K562 (cell line): Measurements from ENCODE around the gene MAP1LC3A. TPM values are rescaled to one million over a fixed set of nuclear protein-coding genes. Genes with fewer than 3 reads are reported as not detected.

Source experiments
- ATAC-seq: fragments of 200-7000 bp; cut with Tn5 transposase; 3 replicates; pipeline ENCODE4 v1.9.1; 2020; ENCODE audit warnings: moderate library complexity
- BruUV-seq: library from RNA; stranded (reverse); fragments of 400-500 nt; replicated peaks from 2 replicates; lab custom pipeline; 2021; lab: Mats Ljungman, UMichigan
- CTCF ChIA-PET: fragments of 300-600 bp; formaldehyde crosslinking; extraction: SDS; loops from one replicate; lab custom pipeline; 2021; ENCODE audit warnings: low intra/inter-chr PET ratio; lab: Yijun Ruan, JAX
- POLR2A ChIA-PET: fragments of 300-600, 350-650 bp; sonication (Branson Sonifier 250); formaldehyde crosslinking; extraction: SDS; loops from one replicate; lab custom pipeline; 2021; ENCODE audit warnings: antibody characterized with exemption, inconsistent platforms; lab: Yijun Ruan, JAX
- DNase-seq, 4 experiments: peaks; one replicate each; pipeline versions ENCODE4 v3.0.0 to v3.0.0-alpha.2; 2011 to 2018; ENCODE audit warnings: low spot score in 3 of 4, mixed read lengths in 3 of 4; ENCODE audit errors: extremely low read depth in 1 of 4
- FAIRE-seq: peaks from 2 replicates; lab custom pipeline; 2011; peaks lifted over from hg19 to GRCh38; lab: Jason Lieb, UNC
- H2AFZ ChIP-seq: 2 replicates; pipeline ENCODE4 v1.6.0; 2011; ENCODE audit warnings: low read depth, low read length, control low read depth, inconsistent platforms
- H3K27ac ChIP-seq: fragments of 200-600 bp; 3 replicates; pipeline ENCODE4 v1.8.0; 2011; ENCODE audit warnings: low read depth, mild to moderate bottlenecking, control low read depth, inconsistent platforms, low read length, moderate library complexity, mixed read lengths; ENCODE audit errors: extremely low read depth
- H3K27me3 ChIP-seq, 2 experiments: fragments of 300-600 bp in 1 of 2; 2 replicates in 1 of 2; 3 replicates in 1 of 2; pipeline versions ENCODE4 v1.6.0 to v1.8.0; 2011; ENCODE audit warnings: inconsistent platforms in 2 of 2, low read length in 2 of 2, mild to moderate bottlenecking in 1 of 2, mixed read lengths in 1 of 2, moderate library complexity in 1 of 2; ENCODE audit not compliant: control insufficient read depth in 2 of 2, insufficient read depth in 2 of 2
- H3K36me3 ChIP-seq: fragments of 300-600 bp; 3 replicates; pipeline ENCODE4 v1.8.0; 2011; ENCODE audit warnings: mild to moderate bottlenecking, low read length, inconsistent platforms; ENCODE audit not compliant: control insufficient read depth, insufficient read depth
- H3K4me1 ChIP-seq, 2 experiments: fragments of 200-600 bp in 1 of 2; replicated peaks in 1 of 2; 2 replicates in 1 of 2; 3 replicates in 1 of 2; pipeline versions ENCODE4 v1.5.1 to v1.8.0; 2011; ENCODE audit warnings: inconsistent platforms in 2 of 2, low read length in 2 of 2, mild to moderate bottlenecking in 1 of 2, mixed read lengths in 1 of 2, moderate library complexity in 1 of 2; ENCODE audit not compliant: control insufficient read depth in 2 of 2, insufficient read depth in 2 of 2
- H3K4me2 ChIP-seq: 2 replicates; pipeline ENCODE4 v1.6.1; 2011; ENCODE audit warnings: low read length, control low read depth, inconsistent platforms, mixed read lengths; ENCODE audit not compliant: insufficient read depth
- H3K4me3 ChIP-seq: fragments of 200-600 bp; sonication (generic), shearing (Covaris generic); 2 replicates; pipeline ENCODE4 v1.5.1; 2016; ENCODE audit warnings: control low read depth, inconsistent platforms
- H3K79me2 ChIP-seq: fragments of 200-600 bp; 3 replicates; pipeline ENCODE4 v1.8.0; 2011; ENCODE audit warnings: low read length, inconsistent platforms; ENCODE audit not compliant: control insufficient read depth, insufficient read depth
- H3K9ac ChIP-seq, 2 experiments: 2 replicates each; pipeline versions ENCODE4 v1.6.0 to v1.6.1; 2011; ENCODE audit warnings: low read depth in 2 of 2, low read length in 2 of 2, control low read depth in 1 of 2, inconsistent platforms in 1 of 2, mild to moderate bottlenecking in 1 of 2, mixed read lengths in 1 of 2; ENCODE audit not compliant: insufficient read depth in 1 of 2
- H3K9me1 ChIP-seq: one replicate; pipeline ENCODE4 v1.6.0; 2011; ENCODE audit warnings: inconsistent platforms, mild to moderate bottlenecking, low read length, moderate library complexity; ENCODE audit not compliant: control insufficient read depth, insufficient read depth
- H3K9me3 ChIP-seq: replicated peaks from 2 replicates; pipeline ENCODE4 v1.5.1; 2011; ENCODE audit warnings: low read depth, low read length, inconsistent platforms; ENCODE audit not compliant: control insufficient read depth, insufficient read depth
- H4K20me1 ChIP-seq: replicated peaks from 2 replicates; pipeline ENCODE4 v1.6.1; 2011; ENCODE audit warnings: low read length, inconsistent platforms, mixed read lengths; ENCODE audit not compliant: control insufficient read depth, insufficient read depth
- ATF6 ChIP-seq: sonication (generic); formaldehyde crosslinking; IDR thresholded peaks from 2 replicates; pipeline ENCODE4 v1.4.0; 2020; ENCODE audit warnings: mild to moderate bottlenecking, missing genetic modification reagents
- HNRNPH1 ChIP-seq: fragments of 200-400 bp; formaldehyde crosslinking; optimal IDR thresholded peaks from 2 replicates; pipeline ENCODE3; 2017; ENCODE audit warnings: low read depth, mild to moderate bottlenecking, low read length, moderate library complexity
- HNRNPK ChIP-seq: fragments of 200-400 bp; formaldehyde crosslinking; IDR thresholded peaks from one replicate; pipeline ENCODE4 v1.6.1; 2018; ENCODE audit warnings: mild to moderate bottlenecking, low read depth, low read length; ENCODE audit not compliant: poor library complexity, severe bottlenecking
- IFI16 ChIP-seq: fragments of 250-450 bp; sonication (Bioruptor Pico); IDR thresholded peaks from 2 replicates; pipeline ENCODE4 v2.1.2; 2022; ENCODE audit warnings: mild to moderate bottlenecking, inconsistent platforms
- MED1 ChIP-seq: sonication (generic); formaldehyde crosslinking; IDR thresholded peaks from 2 replicates; pipeline ENCODE4 v1.8.1; 2023; ENCODE audit warnings: missing genetic modification reagents, borderline replicate concordance
- SRSF1 ChIP-seq: fragments of 200-400 bp; formaldehyde crosslinking; IDR thresholded peaks from 2 replicates; pipeline ENCODE4 v1.6.1; 2017; ENCODE audit warnings: mild to moderate bottlenecking, low read depth, low read length, moderate library complexity
- TRIM24 ChIP-seq, 2 experiments: fragments of 450-650 bp; IDR thresholded peaks; 2 replicates each; pipeline ENCODE4 v1.6.1; 2016
- ZBTB40 ChIP-seq, 2 experiments: fragments of 450-650 bp in 1 of 2; sonication (generic) in 1 of 2; formaldehyde crosslinking in 1 of 2; IDR thresholded peaks; 2 replicates each; pipeline versions ENCODE4 v1.7.1 to v1.9.0; 2016 to 2022; ENCODE audit warnings: inconsistent platforms in 1 of 2, mild to moderate bottlenecking in 1 of 2, missing genetic modification reagents in 1 of 2
- ZNF778 ChIP-seq: fragments of 450-650 bp; formaldehyde crosslinking; IDR thresholded peaks from 2 replicates; pipeline ENCODE4 v1.4.0; 2020; ENCODE audit warnings: mild to moderate bottlenecking, moderate library complexity
- WGBS: fragments of 100-300 bp; shearing (Covaris generic); methylation state at CpG from one replicate; pipeline ENCODE4 v1.1.6; 2016; ENCODE audit warnings: low coverage, mixed read lengths; ENCODE audit not compliant: insufficient coverage; ENCODE audit errors: missing lambda C conversion rate; 5-methylcytosine and 5-hydroxymethylcytosine counted together
- in situ Hi-C: fragments of 300-500 bp; cut with MboI; formaldehyde crosslinking; loops from 4 replicates; pipeline ENCODE4 v1.15.0; 2018; ENCODE audit warnings: inconsistent platforms, mixed read lengths
- intact Hi-C: fragments of 100-400 bp; cut with micrococcal nuclease; formaldehyde crosslinking; loops from 2 replicates; pipeline ENCODE4 v1.14.2; 2022
- polyA plus RNA-seq, 8 experiments: library from polyadenylated mRNA; depleted of rRNA in 4 of 8; stranded (reverse) in 5 of 8; unstranded in 3 of 8; fragments of >200 nt; fragmentation: Nextera tagmentation in 2 of 8; fragmentation: Illumina TruSeq in 1 of 8; extraction: Ambion mirVana in 2 of 8; extraction: Trizol in 1 of 8; gene quantifications; 2 replicates each; pipeline versions ENCODE4 v1.2.1 to v1.2.3, GENCODE V29; 2011 to 2014; ENCODE audit warnings: inconsistent platforms in 1 of 8, missing spikeins in 1 of 8
- total RNA-seq, 7 experiments: library from RNA; depleted of rRNA in 6 of 7; stranded (reverse); fragments of >200 nt in 6 of 7; fragmentation: Illumina TruSeq in 2 of 7; extraction: Trizol in 2 of 7; gene quantifications; 2 replicates each; pipeline versions ENCODE4 v1.2.1 to v1.2.3, GENCODE V29; 2011 to 2021; ENCODE audit warnings: low replicate concordance in 1 of 7

The MAP1LC3A gene
- total and polyA plus RNA-seq, 9 of the 15 experiments (the other 6 are each of a cell fraction or from before 2014, with no cell fraction given) = 0.27 to 0.38 TPM; not detected in 7

- TF ChIP-seq HNRNPH1 = no peak
- no peak for TF ChIP-seq ZNF778 (CRISPR knock-in tag)
- TF ChIP-seq IFI16 (CRISPR knock-in tag) = no peak
- no peak for TF ChIP-seq ATF6 (CRISPR knock-in tag)
- no peak for TF ChIP-seq HNRNPK
Measured at GRCh38 chr20:34552569-34552968, 5.9 kb upstream of the MAP1LC3A start (continued).

GRCh38 chr20:34553366-34553867 is 5.1 kb upstream of the MAP1LC3A start:
- ChIA-PET POLR2A (interaction anchor here (1.0 kb wide), 4 partner anchors 9 to 38 kb away, joined by 3 to 7 read pairs (median 4); no protein-coding TSS in a partner anchor), CTCF (no interaction called here)
- H3K36me3 ChIP-seq = no peaks in the 10 kb centered on the region
- peaks cover 10% of the 10 kb centered on the region for H3K9me1 ChIP-seq
- intact Hi-C loops (no loop called here), in situ Hi-C loops (no loop called here)
- ATAC-seq (peak; percentile 65), DNase-seq (peak in 1 of 4 experiments; percentile 11), FAIRE-seq (no peak)
- H3K9ac ChIP-seq = peak overlapping the region in 1 of 2 experiments; percentile 83; a peak in 1 of 4 replicates
- H3K27ac ChIP-seq = no peak overlapping the region
- H3K27me3 ChIP-seq = no peaks in the 10 kb centered on the region
- no peak overlapping the region for H3K4me2 ChIP-seq
- WGBS = 40% methylated on average over 3 of the region's 4 CpGs
- H3K79me2 ChIP-seq = no peaks in the 10 kb centered on the region
- no TSS peak for BruUV-seq
- no peaks in the 10 kb centered on the region for H4K20me1 ChIP-seq
- H2AFZ ChIP-seq = 0 out of 2 replicates have a peak overlapping the region, but pooled peaks have one; percentile 24
- H3K4me1 ChIP-seq = peaks cover 10 to 19% of the 10 kb centered on the region in 2 experiments; a peak in 4 of 5 replicates
- H3K9me3 ChIP-seq = no peaks in the 10 kb centered on the region
- no peak overlapping the region for H3K4me3 ChIP-seq
- TF ChIP-seq TRIM24 (IDR thresholded peaks at IDR 0.05) = no peak
- peak; percentile 59; the same call in 1 of the 2 replicates for TF ChIP-seq ZBTB40 (IDR thresholded peaks at IDR 0.05)
- no peak for TF ChIP-seq ZBTB40 (CRISPR knock-in tag; IDR thresholded peaks at IDR 0.05)
- no peak for TF ChIP-seq SRSF1
- TF ChIP-seq MED1 (CRISPR knock-in tag) = no peak
